GM11168 (cell line): Measurements from ENCODE around the gene INSIG2.
"Not testable (repeated sequence)": the region's sequence is repeated elsewhere in the genome, so short reads cannot be mapped to it uniquely, and the experiment has no call there.

Experiments
- in situ Hi-C: fragments of 300-500 bp; cut with MboI; formaldehyde crosslinking; loops from one replicate; pipeline ENCODE4 v1.12.0; 2022; ENCODE audit warnings: low sequenced_read_pairs; ENCODE audit not compliant: unreplicated experiment

INSIG2 gene

DNA sequence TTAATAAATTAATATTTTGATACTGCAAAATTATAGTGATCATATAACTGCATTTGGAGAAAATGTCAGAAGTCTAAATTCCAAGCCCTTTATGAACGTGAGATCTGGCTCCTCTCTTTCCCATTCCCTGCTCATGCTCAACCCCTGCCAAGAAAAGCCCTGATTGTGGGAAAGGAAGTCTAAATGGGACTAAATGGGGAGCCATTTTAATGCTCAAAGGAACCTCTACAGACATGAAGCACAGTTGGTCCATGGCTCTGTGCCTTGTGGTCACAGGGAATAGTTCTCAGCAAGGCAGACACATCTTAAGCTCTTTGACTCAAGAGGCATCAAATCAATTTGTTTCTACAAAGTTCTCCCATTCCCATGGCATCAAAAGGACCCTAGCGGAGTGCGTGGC lies 29.3 kb upstream of the INSIG2 start:
- in situ Hi-C loops: no loop called here

DNA sequence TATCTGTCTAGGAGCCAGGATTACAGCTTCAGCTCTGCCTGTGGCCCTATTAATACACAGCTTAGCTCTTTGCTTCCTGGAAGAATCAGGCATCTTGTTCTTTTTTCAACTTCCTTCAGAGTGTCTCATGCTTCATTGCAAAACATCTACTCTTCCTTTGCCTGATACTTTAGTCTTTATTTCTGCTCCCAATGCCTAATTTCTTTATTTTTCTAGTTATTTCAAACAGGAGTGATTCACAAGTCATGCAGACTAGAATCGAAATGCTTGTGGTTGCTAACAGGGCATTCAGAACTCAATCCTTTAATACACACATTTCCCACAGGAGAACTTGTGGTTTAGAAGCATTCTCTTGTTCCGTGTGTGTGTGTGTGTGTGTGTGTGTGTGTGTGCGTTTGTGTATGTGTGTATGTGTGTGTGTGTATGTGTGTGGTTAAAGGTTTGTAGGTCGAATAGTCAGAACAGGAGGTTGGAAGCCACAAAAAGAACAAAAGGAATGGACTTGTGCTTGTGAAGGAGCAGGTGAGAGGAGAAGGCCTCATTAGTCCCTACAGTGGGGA lies 28.3 kb upstream of the INSIG2 start:
- in situ Hi-C loops: no loop called here

DNA sequence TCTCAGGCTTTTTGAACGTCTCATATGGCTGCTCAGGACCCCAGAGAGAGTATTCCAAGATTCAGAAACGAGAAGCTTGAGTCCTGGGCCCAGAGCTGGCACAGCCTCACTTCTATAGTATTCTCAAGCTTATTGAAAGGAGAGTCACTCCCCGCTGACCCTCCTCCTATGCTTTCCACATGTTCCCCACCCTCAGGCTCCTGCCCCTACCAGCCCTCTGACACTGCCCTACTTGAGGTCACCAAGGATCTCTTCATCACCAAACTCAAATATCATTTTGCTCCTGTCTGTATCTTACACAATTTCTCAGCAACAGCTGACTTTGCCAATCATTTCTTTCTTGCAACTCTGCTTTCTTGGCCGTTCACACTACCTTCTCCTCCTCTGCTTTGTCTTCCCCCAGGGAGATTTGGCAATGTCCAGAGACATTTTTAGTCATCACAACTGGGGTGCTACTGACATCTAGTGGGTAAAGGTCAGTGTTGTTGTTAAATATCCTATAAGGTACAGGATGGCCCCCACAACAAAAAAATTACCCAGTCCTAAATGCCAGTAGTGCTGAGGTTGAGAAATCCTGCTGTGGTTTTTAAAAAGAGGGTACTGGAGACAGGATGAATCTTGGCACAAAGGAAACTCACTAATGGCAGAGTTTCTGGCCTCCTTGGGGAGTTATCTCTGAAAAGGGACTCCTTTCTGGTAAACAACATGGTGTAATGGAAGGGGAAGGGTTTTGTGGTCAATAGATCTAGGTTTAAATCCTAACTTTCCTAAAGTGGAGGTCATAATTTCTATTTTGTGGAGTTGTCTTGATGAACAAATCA lies 26.9 kb upstream of the INSIG2 start:
- in situ Hi-C loops: no loop called here

DNA sequence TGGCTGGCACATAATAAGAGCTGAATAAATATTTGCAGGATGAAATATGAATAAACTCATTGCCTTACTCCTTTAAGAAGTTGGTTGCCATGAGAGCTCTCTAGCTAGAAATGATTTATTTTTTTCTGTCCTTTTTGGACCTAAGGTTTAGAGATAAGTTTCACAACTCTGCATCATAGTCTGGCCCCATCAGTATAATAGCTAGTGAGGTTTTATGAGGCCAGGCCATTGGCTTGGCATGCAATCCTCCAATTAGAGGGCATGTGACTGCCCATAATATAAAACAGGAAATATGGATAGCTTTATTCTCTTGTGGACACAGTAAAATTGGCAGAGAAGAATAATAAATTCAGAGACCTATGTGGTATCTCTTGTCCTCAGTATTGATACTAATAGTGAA lies 26.2 kb upstream of the INSIG2 start:
- in situ Hi-C loops: no loop called here

DNA sequence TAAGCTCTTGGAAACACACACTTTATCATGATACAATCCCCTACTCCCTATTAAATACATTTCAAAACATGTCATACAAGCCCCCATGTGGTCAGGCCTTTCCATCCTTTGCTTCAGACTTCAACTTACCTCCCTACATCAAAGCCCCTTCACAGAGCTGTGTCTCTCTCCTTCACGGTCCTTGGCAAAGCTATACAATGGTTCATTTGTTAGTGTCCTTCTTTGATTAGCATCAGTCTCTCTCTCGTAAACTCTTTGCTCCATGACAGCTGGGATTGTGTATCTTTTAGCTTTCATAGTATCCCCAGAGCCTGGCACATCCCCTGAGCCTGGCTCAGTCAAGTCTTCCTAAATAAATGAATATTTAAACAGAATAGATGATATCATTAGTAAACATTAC lies 25.6 kb upstream of the INSIG2 start:
- in situ Hi-C loops: no loop called here

DNA sequence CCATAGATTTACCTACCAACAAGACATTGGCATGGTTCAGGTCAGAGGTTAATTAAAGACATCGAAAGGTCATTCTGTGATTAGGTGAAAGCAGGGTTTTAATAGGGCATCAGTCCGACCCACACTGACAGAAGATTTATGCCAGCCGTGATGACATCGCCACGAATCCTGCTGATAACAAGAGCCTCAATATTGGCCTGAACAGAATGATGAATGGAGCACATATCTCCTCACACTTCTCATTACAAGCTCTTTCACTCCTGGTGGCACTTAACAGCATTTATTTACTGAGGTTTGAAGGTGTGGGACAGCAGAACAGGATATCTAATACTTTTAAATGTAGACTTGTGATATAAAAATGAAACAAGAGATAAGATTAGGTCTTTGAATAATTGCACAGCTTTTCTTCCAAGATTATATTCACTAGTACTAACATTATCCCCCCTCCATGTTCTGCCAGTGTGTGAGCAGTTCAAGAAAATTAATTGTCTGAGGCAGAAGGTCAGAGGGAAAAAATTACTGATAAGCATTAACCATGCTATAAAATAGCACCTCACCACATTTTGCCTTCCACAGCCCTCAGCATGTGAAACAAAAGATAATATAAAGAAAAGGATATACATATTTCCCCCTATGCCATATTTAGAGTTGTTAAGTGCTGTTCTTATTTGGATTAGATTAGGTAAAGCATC lies 23.1 kb upstream of the INSIG2 start:
- in situ Hi-C loops: no loop called here

DNA sequence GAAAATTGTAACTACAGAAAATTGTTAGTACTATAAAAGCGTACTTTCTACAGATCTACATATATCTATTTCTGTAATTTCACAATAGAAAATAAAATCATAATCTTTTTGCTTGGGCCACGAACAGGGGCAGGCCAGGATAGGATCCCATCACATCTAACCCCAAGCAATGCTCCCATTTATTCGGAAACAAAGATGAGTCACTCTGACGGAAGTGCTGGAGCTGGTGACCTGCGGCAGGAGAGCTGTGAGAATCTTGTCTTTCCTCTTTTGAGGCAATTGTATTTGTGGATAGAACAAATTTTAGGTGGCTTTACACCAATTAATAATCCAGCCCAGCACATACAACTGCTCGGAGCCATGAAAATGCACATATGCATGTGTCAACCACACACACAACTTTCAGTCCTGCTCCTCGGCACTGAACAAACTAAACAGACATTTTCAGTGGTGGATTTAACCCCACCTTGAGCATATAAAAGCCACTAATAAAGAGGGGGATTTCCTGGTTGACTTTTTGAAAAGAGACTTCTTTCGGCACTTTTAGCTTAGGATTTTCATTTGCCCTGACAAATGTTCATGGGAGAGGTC lies 22.3 kb upstream of the INSIG2 start:
- in situ Hi-C loops: no loop called here

DNA sequence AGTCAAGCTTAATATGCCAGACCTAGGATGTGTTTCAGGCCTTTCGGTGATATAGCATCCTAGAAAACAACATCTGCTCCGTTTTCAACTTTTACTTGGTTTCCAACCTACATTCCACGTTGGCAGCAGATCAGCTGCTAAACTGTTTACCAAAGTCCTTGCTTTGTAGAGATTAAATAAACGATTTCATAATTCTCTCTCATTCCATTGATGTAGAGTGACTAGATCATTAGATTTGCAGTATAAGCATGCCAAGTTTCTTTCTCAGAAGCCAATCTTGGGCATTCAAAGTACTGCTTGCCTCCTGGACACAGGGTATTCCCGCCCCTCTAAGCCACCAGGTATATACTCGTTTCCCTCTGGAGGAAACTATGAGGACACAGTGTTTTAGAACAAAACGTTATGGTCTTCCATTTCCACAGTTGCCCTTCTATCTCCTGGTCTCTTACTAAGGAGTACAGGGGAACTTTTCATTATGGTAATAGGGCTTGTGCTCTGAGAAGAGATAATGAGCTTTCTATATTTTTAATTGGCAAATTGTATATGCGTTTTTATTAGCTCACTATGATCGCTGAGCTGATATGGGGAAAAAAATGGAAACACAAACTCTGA lies 10.5 kb upstream of the INSIG2 start:
- in situ Hi-C loops: no loop called here

DNA sequence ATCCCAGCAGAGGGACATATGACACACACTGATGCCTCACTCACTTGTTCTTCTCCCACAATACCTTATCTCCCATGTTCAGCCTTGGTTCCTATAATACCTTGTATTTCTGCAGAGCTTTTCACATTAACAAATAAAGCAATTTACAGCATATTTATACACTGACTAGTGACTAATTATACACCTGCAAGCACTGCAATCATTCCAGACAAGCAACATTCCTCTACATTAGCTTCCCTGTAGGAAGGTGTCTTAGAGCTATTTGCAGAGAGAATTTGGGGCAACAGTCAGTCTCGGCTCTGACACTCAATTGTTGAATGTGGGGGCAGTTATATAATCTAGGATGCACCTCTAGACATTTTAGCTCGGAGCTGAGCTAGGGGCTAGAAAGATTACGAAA lies 9.5 kb upstream of the INSIG2 start:
- in situ Hi-C loops: no loop called here

DNA sequence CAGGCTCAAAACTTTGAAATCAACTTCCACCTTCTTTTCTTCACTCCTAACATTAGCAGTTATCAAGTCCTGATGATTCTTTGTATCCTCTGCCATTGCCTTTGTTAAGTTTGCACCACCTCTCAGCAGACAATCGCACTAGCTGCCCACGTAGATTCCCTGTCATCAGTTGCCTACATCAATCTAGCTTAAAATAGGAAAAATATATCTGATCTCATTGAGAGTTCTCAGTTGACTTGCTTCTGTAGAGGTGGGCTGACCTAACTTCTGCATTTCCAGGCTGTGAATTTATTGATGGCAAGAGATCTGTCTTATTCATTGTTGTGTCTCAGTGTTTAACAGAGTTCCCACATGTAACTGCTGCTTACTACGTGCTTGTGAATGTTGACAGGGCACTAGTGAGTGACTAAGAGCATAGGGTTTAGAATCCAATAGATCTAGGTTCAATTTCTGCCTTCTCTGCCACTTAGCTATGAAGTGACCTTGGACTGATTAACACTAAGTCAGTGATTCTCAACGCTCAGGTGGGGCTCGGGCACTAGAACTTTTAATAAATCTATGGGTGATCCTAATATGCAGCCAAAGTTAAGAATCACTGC lies 3.7 kb upstream of the INSIG2 start:
- in situ Hi-C loops: no loop called here

DNA sequence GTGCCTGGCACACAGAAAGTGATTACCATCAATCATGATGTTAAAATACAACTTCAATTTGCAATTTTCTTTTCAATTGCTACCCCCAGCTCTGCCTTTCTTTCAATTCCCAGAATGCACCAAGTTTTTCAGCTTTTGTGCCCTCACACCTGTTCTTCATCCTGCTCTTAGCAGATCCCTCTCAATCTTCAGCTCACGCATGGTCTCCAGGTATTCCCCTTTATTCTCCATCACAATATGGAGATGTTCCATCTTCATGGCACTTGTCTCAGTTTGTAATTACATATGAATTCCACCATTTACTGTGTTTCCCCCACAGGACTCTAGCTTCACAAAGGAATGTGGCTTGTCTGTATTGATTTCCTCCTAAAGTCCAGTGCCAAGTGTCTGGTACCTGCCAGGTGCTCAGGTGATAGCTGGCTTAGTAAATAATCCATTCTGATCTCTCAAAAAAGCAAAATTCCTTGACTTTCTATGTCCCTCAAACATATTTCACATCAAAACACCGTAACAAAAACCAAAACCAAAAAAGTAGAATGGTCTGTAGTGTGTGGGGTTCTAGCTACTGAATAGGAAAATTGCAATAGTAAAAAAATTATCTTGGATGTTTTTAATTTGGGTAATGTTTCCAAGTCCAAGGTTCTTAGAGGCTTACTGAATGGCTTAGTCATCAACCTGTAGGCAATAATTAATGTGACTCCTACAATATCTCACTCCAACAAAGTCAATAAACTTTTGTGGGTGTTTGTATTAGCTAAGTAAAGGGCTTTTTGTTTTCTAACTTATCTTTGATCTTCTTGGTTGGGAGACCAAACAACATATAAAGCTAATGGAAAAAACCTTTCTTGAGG lies 2.9 kb upstream of the INSIG2 start:
- in situ Hi-C loops: no loop called here

DNA sequence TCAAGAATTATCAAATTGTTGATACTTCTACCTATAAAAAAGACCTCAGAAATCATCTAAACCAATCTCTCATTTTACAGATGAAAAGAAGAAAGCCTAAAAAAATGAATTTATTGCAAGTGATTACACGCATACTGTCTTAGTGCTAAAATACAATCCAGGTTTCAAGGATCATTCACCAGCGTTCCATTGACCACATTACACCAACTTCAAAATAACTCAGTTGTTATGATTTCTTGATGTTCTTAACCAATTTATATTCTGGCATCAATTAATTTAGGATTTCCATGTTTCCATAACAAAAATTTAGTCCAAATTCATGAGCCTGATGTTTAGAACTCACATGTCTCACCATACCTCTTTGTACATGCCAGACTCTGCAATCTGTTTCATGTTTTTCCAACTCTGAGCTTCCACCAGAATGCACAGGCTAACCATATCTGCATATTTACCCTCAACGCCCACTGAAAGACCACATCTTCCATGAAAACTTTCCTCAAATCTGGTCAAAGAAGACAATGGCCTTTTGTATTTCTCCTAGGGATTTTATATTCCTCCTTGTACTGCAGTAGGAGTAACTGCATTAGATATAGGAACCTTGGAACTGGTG lies 2.1 kb upstream of the INSIG2 start:
- in situ Hi-C loops: no loop called here

DNA sequence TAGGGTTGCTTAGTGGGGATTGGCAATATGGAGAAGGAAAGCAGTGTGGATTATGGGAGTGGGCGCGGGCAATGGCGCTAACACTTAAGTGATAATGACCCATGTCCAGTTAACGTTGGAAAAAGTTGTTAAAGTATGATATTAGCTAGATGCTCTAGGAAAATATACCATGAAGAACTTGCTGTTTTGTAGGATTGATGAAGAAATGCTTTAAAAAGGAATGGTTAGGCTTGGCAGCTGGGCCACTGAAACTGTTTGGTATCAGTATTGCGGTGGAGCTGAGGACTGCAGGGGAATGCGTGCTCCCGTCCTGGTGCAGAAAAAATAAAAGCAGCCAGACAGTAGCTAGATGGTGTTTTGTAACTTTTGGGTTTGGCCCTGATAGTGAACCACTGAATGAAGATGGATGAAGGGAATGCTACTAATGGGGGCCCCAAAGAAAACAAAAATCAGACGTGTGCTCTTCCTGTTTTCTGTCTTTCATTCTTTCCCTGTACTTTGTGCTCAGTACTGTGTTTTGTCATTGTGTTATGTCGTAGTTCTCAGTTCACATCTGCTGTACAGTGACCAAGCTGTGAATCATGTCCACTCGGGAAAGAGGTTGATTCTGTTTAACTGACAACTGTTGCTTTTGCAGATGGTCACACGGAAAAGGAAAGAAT lies 999 bp downstream of the INSIG2 start:
- in situ Hi-C loops: no loop called here

DNA sequence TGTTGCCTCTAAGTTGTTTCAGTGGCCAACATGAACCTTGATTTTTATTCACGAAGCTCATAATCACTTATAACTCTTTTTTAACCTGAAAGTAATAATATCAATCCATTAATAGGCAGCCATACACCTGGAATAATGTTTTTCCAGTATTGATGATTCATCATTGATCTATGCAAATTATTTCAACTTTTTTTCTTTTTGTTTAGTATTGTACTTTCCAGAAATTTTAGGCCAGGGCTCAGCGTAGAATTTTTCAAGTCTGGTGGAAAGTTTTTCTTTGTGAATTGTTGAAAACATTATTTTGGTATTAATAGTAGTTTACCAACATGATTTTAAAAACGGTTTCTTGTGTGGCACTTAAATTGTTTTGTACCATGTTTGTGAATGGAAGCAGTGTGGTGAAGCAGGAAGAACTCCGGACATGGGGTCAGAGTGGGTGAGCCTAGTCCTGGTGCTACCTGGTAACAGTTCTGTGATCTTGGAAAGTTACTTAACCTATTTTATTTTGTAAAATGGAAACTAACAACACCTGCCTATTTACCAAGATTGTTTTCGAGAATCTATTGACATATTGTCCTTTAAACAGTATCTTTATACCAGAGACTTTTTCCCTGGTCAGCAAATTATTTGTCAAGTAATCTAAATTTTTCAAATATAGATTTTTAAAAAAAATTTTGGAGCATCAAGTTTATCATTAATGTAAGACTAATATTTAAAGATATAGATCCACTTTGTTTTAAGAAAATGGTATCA lies 2.3 kb downstream of the INSIG2 start:
- in situ Hi-C loops: no loop called here

DNA sequence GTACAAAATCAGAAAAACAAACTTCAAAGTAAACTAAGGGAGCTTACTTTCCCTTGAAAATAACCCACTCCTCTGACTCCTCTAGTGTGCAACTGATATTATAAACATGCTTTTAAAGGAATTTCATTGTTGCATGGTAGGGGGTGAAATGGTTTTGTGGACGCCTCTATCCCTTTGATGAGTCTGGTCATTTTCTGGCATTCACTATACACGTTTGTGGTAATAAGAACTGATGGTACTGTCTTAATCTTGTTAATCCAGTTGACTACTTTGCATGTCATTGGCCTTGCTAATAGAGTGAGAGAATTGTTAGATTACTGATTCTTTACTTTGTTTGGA lies 2.8 kb downstream of the INSIG2 start:
- in situ Hi-C loops: no loop called here

DNA sequence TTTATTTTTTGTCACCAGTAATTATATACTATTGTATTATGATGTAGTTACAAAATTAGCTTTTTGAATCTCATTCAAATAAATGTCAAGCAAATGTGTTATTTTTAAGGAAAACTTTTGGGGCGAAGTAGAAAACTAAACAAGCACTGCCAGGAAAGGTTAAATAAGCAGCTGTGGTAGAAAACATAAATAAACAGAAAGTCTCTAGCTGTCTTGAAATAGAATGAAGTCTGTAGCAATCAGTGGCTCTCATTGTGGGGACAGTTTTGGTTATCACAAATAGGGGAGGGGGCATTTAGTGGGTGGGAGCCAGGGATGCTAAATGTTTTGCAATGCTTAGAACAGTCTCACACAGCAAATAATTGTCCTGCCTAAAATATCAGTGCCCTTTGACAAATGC lies 3.4 kb downstream of the INSIG2 start:
- in situ Hi-C loops: no loop called here

DNA sequence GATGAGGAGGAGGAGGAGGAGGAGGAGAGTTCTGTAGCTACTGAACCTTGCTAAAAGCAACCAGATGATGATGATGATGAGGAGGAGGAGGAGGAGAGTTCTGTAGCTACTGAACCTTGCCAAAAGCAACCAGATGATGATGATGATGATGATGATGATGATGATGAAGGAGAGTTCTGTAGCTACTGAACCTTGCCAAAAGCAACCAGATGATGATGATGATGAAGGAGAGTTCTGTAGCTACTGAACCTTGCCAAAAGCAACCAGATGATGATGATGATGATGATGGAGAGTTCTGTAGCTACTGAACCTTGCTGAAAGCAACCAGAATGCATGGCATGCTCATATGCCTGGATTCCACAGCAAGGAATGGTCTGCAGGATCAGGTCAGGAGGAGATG lies 5.8 kb downstream of the INSIG2 start:
- in situ Hi-C loops: not testable (repeated sequence)

DNA sequence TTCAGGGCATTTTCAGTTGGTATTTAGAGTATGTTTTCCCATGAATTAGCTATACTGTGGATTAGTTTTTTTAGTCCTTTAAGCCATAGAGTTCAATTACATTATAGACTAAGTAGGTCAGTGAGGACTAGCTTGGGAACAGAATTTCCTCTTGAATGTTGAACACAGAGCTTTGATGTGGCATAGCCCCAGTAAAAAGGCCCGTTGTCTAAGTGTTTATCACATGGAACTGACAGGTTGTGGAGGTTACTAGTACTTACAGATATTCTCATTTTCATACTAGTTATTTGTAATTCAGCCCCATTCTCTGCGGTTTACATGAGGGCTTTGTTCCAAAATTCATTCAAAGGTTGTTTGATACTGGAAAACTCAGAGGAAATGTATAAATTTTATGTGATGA lies 6.2 kb downstream of the INSIG2 start:
- in situ Hi-C loops: no loop called here
